H1 (cell line): Measurements from ENCODE around the gene SH3PXD2A. TPM values are rescaled to one million over a fixed set of nuclear protein-coding genes. Genes with fewer than 3 reads are reported as not detected.

ENCODE experiments used
- CTCF ChIA-PET: fragments of 300-600 bp; sonication (Branson Sonifier 250); formaldehyde crosslinking; loops from one replicate; lab custom pipeline; 2021; ENCODE audit not compliant: partially characterized antibody; lab: Charles Lee
- POLR2A ChIA-PET: fragments of 300-600 bp; sonication (Branson Sonifier 250); formaldehyde crosslinking; loops from one replicate; lab custom pipeline; 2021; ENCODE audit warnings: inconsistent platforms; ENCODE audit not compliant: partially characterized antibody; lab: Charles Lee
- DNase-seq, 2 experiments: peaks; one replicate each; pipeline versions ENCODE4 v3.0.0 to v3.0.0-alpha.2; 2010 to 2022; ENCODE audit warnings: low spot score in 2 of 2, low read depth in 1 of 2, mixed read lengths in 1 of 2
- FAIRE-seq: peaks from 2 replicates; lab custom pipeline; 2011; peaks lifted over from hg19 to GRCh38; lab: Jason Lieb, UNC
- H2AFZ ChIP-seq: 2 replicates; pipeline ENCODE4 v1.8.1; 2012; ENCODE audit warnings: low read length, inconsistent platforms
- H2AK5ac ChIP-seq: 2 replicates; pipeline ENCODE4 v1.6.1; 2013; ENCODE audit warnings: low read depth, low read length
- H2BK120ac ChIP-seq: replicated peaks from 2 replicates; pipeline ENCODE3; 2013; ENCODE audit warnings: low read depth, low read length, inconsistent platforms
- H2BK12ac ChIP-seq: 2 replicates; pipeline ENCODE4 v1.6.1; 2013; ENCODE audit warnings: low read depth, low read length
- H2BK15ac ChIP-seq: 2 replicates; pipeline ENCODE4 v1.6.1; 2013; ENCODE audit warnings: low read length
- H2BK20ac ChIP-seq: 2 replicates; pipeline ENCODE4 v1.6.1; 2013; ENCODE audit warnings: low read length
- H2BK5ac ChIP-seq: 2 replicates; pipeline ENCODE4 v1.6.1; 2013; ENCODE audit warnings: low read depth, low read length
- H3K14ac ChIP-seq: 2 replicates; pipeline ENCODE4 v1.6.1; 2013; ENCODE audit warnings: inconsistent platforms; ENCODE audit not compliant: insufficient read length
- H3K18ac ChIP-seq: 2 replicates; pipeline ENCODE4 v1.6.1; 2013; ENCODE audit warnings: low read length; ENCODE audit errors: extremely low read depth
- H3K23ac ChIP-seq: 2 replicates; pipeline ENCODE4 v1.6.1; 2013; ENCODE audit warnings: inconsistent platforms; ENCODE audit not compliant: insufficient read length
- H3K23me2 ChIP-seq: 2 replicates; pipeline ENCODE4 v1.6.1; 2013; ENCODE audit warnings: low read depth, low read length
- H3K27ac ChIP-seq: 2 replicates; pipeline ENCODE4 v1.6.1; 2011; ENCODE audit warnings: low read depth, low read length, inconsistent platforms
- H3K27me3 ChIP-seq, 4 experiments: replicated peaks in 1 of 4; 1 replicate in 1 of 4; 2 replicates in 3 of 4; pipeline versions ENCODE4 v1.6.1 to v1.8.1; 2011 to 2013; ENCODE audit warnings: low read length in 3 of 4, mild to moderate bottlenecking in 3 of 4, inconsistent platforms in 2 of 4, mixed read lengths in 2 of 4, moderate library complexity in 1 of 4; ENCODE audit not compliant: control insufficient read depth in 3 of 4, insufficient read depth in 3 of 4; ENCODE audit errors: extremely low read depth in 1 of 4
- H3K36me3 ChIP-seq, 4 experiments: 2 replicates each; pipeline versions ENCODE4 v1.6.1 to v1.8.1; 2011 to 2013; ENCODE audit warnings: mild to moderate bottlenecking in 4 of 4, low read length in 3 of 4, moderate library complexity in 2 of 4, control low read depth in 1 of 4, inconsistent platforms in 1 of 4; ENCODE audit not compliant: insufficient read depth in 4 of 4, control insufficient read depth in 2 of 4
- H3K4ac ChIP-seq: replicated peaks from 2 replicates; pipeline ENCODE3; 2013; ENCODE audit warnings: low read length, low read depth, mixed read lengths, inconsistent platforms; ENCODE audit not compliant: insufficient read length
- H3K4me1 ChIP-seq, 4 experiments: replicated peaks in 1 of 4; 1 replicate in 1 of 4; 2 replicates in 3 of 4; pipeline versions ENCODE4 v1.6.1 to v1.8.1; 2011 to 2013; ENCODE audit warnings: low read length in 3 of 4, inconsistent platforms in 2 of 4, mixed read lengths in 1 of 4; ENCODE audit not compliant: insufficient read depth in 4 of 4, control insufficient read depth in 3 of 4
- H3K4me2 ChIP-seq, 2 experiments: 2 replicates each; pipeline versions ENCODE4 v1.6.1 to v1.8.1; 2011 to 2013; ENCODE audit warnings: low read depth in 2 of 2, low read length in 2 of 2, control low read depth in 1 of 2, inconsistent platforms in 1 of 2, mild to moderate bottlenecking in 1 of 2; ENCODE audit not compliant: insufficient read depth in 1 of 2
- H3K4me3 ChIP-seq, 4 experiments: fragments of 200-600, 300-600 bp in 1 of 4; sonication (generic), shearing (Covaris generic), sonication (Bioruptor Twin) in 1 of 4; 2 replicates each; pipeline versions ENCODE4 v1.5.1 to v1.8.1; 2011 to 2016; ENCODE audit warnings: low read length in 4 of 4, low read depth in 3 of 4, control low read depth in 2 of 4, inconsistent platforms in 2 of 4, mild to moderate bottlenecking in 2 of 4, mixed read lengths in 1 of 4, moderate library complexity in 1 of 4; ENCODE audit not compliant: insufficient read depth in 2 of 4; ENCODE audit errors: extremely low read depth in 1 of 4
- H3K56ac ChIP-seq: replicated peaks from 2 replicates; pipeline ENCODE3; 2013; ENCODE audit warnings: low read depth, mild to moderate bottlenecking, mixed read lengths, low read length, inconsistent platforms; ENCODE audit not compliant: insufficient read length
- H3K79me1 ChIP-seq: 2 replicates; pipeline ENCODE4 v1.6.1; 2013; ENCODE audit warnings: low read depth, low read length, control low read depth
- H3K79me2 ChIP-seq, 2 experiments: 2 replicates each; pipeline versions ENCODE4 v1.6.1 to v1.8.1; 2012 to 2013; ENCODE audit warnings: low read length in 2 of 2, mild to moderate bottlenecking in 2 of 2, inconsistent platforms in 1 of 2; ENCODE audit not compliant: insufficient read depth in 2 of 2, control insufficient read depth in 1 of 2
- H3K9ac ChIP-seq, 4 experiments: replicated peaks in 1 of 4; 1 replicate in 1 of 4; 2 replicates in 3 of 4; pipeline versions ENCODE4 v1.6.1 to v1.8.1; 2011 to 2013; ENCODE audit warnings: low read depth in 3 of 4, low read length in 3 of 4, control low read depth in 2 of 4, mild to moderate bottlenecking in 2 of 4, moderate library complexity in 2 of 4, inconsistent platforms in 1 of 4; ENCODE audit errors: extremely low read depth in 1 of 4
- H3K9me3 ChIP-seq, 2 experiments: 2 replicates each; pipeline versions ENCODE4 v1.6.1 to v1.8.1; 2012 to 2013; ENCODE audit warnings: mild to moderate bottlenecking in 2 of 2, moderate library complexity in 2 of 2, control low read depth in 1 of 2, inconsistent platforms in 1 of 2, low read depth in 1 of 2, low read length in 1 of 2, mixed read lengths in 1 of 2; ENCODE audit not compliant: insufficient read depth in 2 of 2
- H4K20me1 ChIP-seq, 2 experiments: replicated peaks in 1 of 2; 2 replicates each; pipeline versions ENCODE3 to v1.8.1; 2011 to 2013; ENCODE audit warnings: inconsistent platforms in 2 of 2, low read length in 2 of 2, mild to moderate bottlenecking in 1 of 2; ENCODE audit not compliant: insufficient read depth in 2 of 2, control insufficient read depth in 1 of 2
- H4K5ac ChIP-seq: 2 replicates; pipeline ENCODE4 v1.6.1; 2013; ENCODE audit warnings: low read length, low read depth, mixed read lengths, inconsistent platforms; ENCODE audit not compliant: insufficient read length
- H4K8ac ChIP-seq: 2 replicates; pipeline ENCODE4 v1.8.0; 2013; ENCODE audit warnings: mild to moderate bottlenecking, moderate library complexity, low read length, inconsistent platforms; ENCODE audit not compliant: insufficient read depth; ENCODE audit errors: extremely low read depth
- H4K91ac ChIP-seq: replicated peaks from 2 replicates; pipeline ENCODE3; 2013; ENCODE audit warnings: low read length, mixed read lengths, inconsistent platforms; ENCODE audit not compliant: insufficient read length
- FOSL1 ChIP-seq: IDR thresholded peaks from 2 replicates; pipeline ENCODE4 v1.6.1; 2011; ENCODE audit warnings: mild to moderate bottlenecking, low read depth, low read length, moderate library complexity; ENCODE audit not compliant: insufficient read depth
- TBP ChIP-seq: IDR thresholded peaks from 2 replicates; pipeline ENCODE4 v1.6.1; 2011; ENCODE audit warnings: low read depth, low read length, improper control_type of control experiment
- WGBS, 2 experiments: shearing (Covaris generic) in 1 of 2; methylation state at CpG; one replicate each; pipeline versions ENCODE4 v1.1.6 to v1.1.7; 2013 to 2015; ENCODE audit warnings: low lambda C conversion rate in 2 of 2, mixed read lengths in 2 of 2, inconsistent platforms in 1 of 2, low coverage in 1 of 2, missing lambda C conversion rate in 1 of 2; ENCODE audit not compliant: insufficient replicate concordance in 2 of 2, insufficient coverage in 1 of 2, insufficient read length in 1 of 2; ENCODE audit errors: extremely low coverage in 1 of 2, missing lambda C conversion rate in 1 of 2; 5-methylcytosine and 5-hydroxymethylcytosine counted together
- polyA plus RNA-seq, 7 experiments: library from polyadenylated mRNA; depleted of rRNA in 3 of 7; stranded (reverse) in 5 of 7; unstranded in 2 of 7; fragments of >200 nt in 5 of 7; fragments of 200-250 nt in 2 of 7; gene quantifications; 1 replicate in 5 of 7; 2 replicates in 1 of 7; 4 replicates in 1 of 7; pipeline versions ENCODE4 v1.2.1 to v1.2.3, GENCODE V29; 2011 to 2013; ENCODE audit warnings: missing spikeins in 2 of 7, mixed read lengths in 2 of 7
- total RNA-seq: library from RNA; stranded (reverse); fragmentation: NEBNext Ultra II Directional; extraction: Animal tissue kit (Norgen Biotek cat#: 25700); gene quantifications from 2 replicates; pipeline ENCODE4 v1.2.1, GENCODE V29; 2021

The SH3PXD2A gene
- total and polyA plus RNA-seq, 2 of the 8 experiments (the other 6 are each of a cell fraction or from before 2014, with no cell fraction given) = 5.4 to 16.3 TPM

DNA sequence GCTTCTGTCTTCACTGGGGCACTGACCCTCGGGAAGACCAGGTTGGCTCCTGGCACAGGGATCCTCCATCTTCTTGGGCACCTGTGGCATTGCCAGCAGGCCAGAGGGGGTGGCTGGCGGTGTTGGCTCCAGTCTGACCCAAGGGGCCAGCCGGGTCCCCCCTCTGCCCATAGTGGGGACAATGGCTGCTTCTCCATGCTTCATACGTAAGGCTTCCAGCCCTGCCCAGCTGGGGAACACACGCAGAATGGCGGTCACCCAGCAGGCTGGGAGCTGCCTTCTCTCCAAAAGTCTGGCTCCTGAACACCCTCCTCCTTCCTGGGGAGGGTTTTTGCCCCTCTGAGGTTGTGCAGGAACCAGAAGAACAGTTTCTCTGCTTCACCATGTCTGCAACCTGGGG lies 255.1 kb downstream of the SH3PXD2A start:
- Histone ChIP-seq H3K79me2 (no peaks in the 10 kb centered on the region), H2AFZ (no peak overlapping the region), H3K23ac (no peak overlapping the region), H3K4ac (no peak overlapping the region), H3K4me1 (peaks cover 0 to 4% (median 1%) of the 10 kb centered on the region in 4 experiments; a peak in 3 of 7 replicates), H3K27me3 (no peaks in the 10 kb centered on the region; a peak in 2 of 7 replicates), H2BK120ac (no peak overlapping the region), H3K4me3 (no peak overlapping the region), H3K79me1 (no peaks in the 10 kb centered on the region), H3K18ac (no peak overlapping the region), H2BK15ac (no peak overlapping the region), H4K5ac (no peak overlapping the region), H3K27ac (no peak overlapping the region), H2AK5ac (no peak overlapping the region), H3K4me2 (no peak overlapping the region), H3K36me3 (no peaks in the 10 kb centered on the region), H3K56ac (no peak overlapping the region), H4K8ac (no peak overlapping the region), H3K14ac (no peak overlapping the region), H2BK12ac (no peak overlapping the region), H3K9ac (no peak overlapping the region), H3K23me2 (no peaks in the 10 kb centered on the region; the same call in 1 of the 2 replicates), H3K9me3 (no peaks in the 10 kb centered on the region), H2BK5ac (no peak overlapping the region), H4K91ac (no peak overlapping the region), H2BK20ac (no peak overlapping the region), H4K20me1 (peaks cover 0 to 3% of the 10 kb centered on the region in 2 experiments)
- WGBS, 2 experiments = 89% methylated on average over 6 of the region's 6 CpGs; no CpG with 5 or more reads in 1 of the 2 experiments
- FAIRE-seq = no peak
- no peak for TF ChIP-seq FOSL1
- no peak for TF ChIP-seq TBP
- ChIA-PET POLR2A (interaction anchor here (1.0 to 1.7 kb wide), 3 partner anchors 11 to 85 kb away, joined by 3 to 4 read pairs (median 3); no protein-coding TSS in a partner anchor), CTCF (interaction anchor here (0.8 to 19.1 kb wide), 10 partner anchors 12 to 258 kb away, joined by 3 to 448 read pairs (median 8); no protein-coding TSS in a partner anchor)
- DNase-seq = no peak
